GM18909 (cell line): Measurements from ENCODE around the gene RHPN2.
A peak's percentile ranks its signal among the peaks of the same experiment; 100 is the strongest.
"Not testable (repeated sequence)": the region's sequence is repeated elsewhere in the genome, so short reads cannot be mapped to it uniquely, and the experiment has no call there.

Source experiments
- ATAC-seq: cut with Tn5 transposase; IDR thresholded peaks from one replicate; pipeline ENCODE4 v1.9.1; 2021; ENCODE audit warnings: mild to moderate bottlenecking; ENCODE audit not compliant: unreplicated experiment, poor library complexity

RHPN2 gene

GRCh38 chr19:32982488-32982887, 82.2 kb downstream of the RHPN2 start:
- not testable (repeated sequence) for ATAC-seq

- not testable (repeated sequence) for ATAC-seq
Observed at GRCh38 chr19:32979807-32980206, 84.9 kb downstream of the RHPN2 start.

GRCh38 chr19:32977813-32978212, 86.9 kb downstream of the RHPN2 start:
- ATAC-seq = not testable (repeated sequence)

GRCh38 chr19:32977280-32977679, 87.4 kb downstream of the RHPN2 start:
- no peak for ATAC-seq

- ATAC-seq = no peak
Observed at GRCh38 chr19:32976223-32976805, 88.4 kb downstream of the RHPN2 start.

- ATAC-seq = peak; percentile 99
Observed at GRCh38 chr19:32971715-32972540, 92.8 kb downstream of the RHPN2 start, which contains the start of the genes CEP89 and FAAP24. Gene CEP89 (minus strand): TSS chr19:32971958. CDS start chr19:32971874, 84 bp downstream. Gene FAAP24 (plus strand): TSS chr19:32972242. CDS start chr19:32973197, 955 bp downstream.

GRCh38 chr19:32971012-32971595, 93.6 kb downstream of the RHPN2 start:
- no peak for ATAC-seq

- ATAC-seq = no peak
Observed at GRCh38 chr19:32969549-32969948, 95.1 kb downstream of the RHPN2 start.

- no peak for ATAC-seq
Observed at GRCh38 chr19:32966750-32967149, 97.9 kb downstream of the RHPN2 start.

- no peak for ATAC-seq
Observed at GRCh38 chr19:32945260-32945659, 119.4 kb downstream of the RHPN2 start.

GRCh38 chr19:32941273-32941672, 123.4 kb downstream of the RHPN2 start:
- ATAC-seq = not testable (repeated sequence)

GRCh38 chr19:32936065-32936464, 128.6 kb downstream of the RHPN2 start:
- no peak for ATAC-seq

GRCh38 chr19:32935629-32936028, 129.1 kb downstream of the RHPN2 start:
- ATAC-seq = no peak

- ATAC-seq = no peak
Observed at GRCh38 chr19:32933571-32933970, 131.1 kb downstream of the RHPN2 start.

- no peak for ATAC-seq
Observed at GRCh38 chr19:32930567-32930966, 134.1 kb downstream of the RHPN2 start.

- ATAC-seq = no peak
Observed at GRCh38 chr19:32928806-32929205, 135.9 kb downstream of the RHPN2 start.
